ENCODE results near the gene HSP90B1.

Gene HSP90B1

GRCh38 chr12:103986829-103987228, 56.6 kb downstream of the HSP90B1 start:
- DNase-seq = no peak

- peak; percentile 94 for DNase-seq
Observed at GRCh38 chr12:103994235-103994634, 64.0 kb downstream of the HSP90B1 start.

- DNase-seq = no peak
Observed at GRCh38 chr12:103996595-103996994, 66.4 kb downstream of the HSP90B1 start.

GRCh38 chr12:103997286-103997900, 67.2 kb downstream of the HSP90B1 start:
- DNase-seq = no peak

Measured in NCI-H2029 (cell line).